DMS53 (cell line): ENCODE measurements around the gene BLTP1.

Experiments used
- DNase-seq: peaks from one replicate; lab custom pipeline; 2025; lab: John Stamatoyannopoulos, UW

BLTP1 gene

GRCh38 chr4:122151982-122152710, at the start of gene BLTP1:
BLTP1 (plus strand) TSS chr4:122152331; CDS start chr4:122170648, 18,317 bp downstream.
- peak; percentile 83 for DNase-seq

DNA sequence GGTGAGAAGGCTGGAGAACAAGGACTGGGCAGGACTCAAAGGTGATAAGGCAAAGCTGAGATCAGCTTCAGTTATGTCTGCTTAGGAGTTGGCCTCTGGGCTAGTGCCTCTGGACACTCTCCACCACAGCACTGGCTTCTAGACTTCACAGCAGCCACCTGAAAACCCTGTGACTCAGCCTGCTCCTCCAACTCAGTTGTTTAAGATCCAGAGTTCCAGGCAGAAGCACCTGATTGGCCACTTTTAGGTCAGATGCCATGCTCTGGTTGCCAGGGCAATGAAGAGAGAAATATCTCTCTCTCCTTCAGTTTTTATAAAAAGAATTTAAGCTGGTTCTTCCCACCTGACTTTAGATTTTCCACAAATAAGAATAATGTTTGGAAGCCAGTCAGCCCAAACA, 47.9 kb upstream of the BLTP1 start:
- peak; percentile 6 for DNase-seq

DNA sequence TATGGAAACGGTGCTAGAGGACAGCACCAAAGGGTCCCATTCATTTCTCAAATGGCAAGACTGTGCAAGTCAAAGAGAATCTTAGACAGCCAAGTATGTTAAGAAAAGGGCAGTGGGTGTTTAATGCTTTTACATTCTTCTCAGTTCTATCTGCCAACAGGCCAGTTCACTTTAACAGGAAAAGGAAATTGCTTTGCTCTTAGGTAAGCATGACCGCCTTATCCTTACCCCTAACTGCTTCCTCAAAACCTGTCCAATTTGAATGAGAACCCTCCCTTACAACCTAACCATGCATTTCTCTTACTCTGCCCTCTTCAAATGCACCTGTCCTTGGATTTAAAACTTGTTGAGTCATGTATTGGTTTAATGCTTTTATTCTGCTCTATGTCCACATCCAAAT, 44.5 kb upstream of the BLTP1 start:
- DNase-seq, result peak; percentile 12

- peak; percentile 63 for DNase-seq
These were observed 41.8 kb upstream of the BLTP1 start for GRCh38 chr4:122110304-122110703.

- no peak for DNase-seq
These were observed 34.4 kb upstream of the BLTP1 start for GRCh38 chr4:122117743-122118142.

DNA sequence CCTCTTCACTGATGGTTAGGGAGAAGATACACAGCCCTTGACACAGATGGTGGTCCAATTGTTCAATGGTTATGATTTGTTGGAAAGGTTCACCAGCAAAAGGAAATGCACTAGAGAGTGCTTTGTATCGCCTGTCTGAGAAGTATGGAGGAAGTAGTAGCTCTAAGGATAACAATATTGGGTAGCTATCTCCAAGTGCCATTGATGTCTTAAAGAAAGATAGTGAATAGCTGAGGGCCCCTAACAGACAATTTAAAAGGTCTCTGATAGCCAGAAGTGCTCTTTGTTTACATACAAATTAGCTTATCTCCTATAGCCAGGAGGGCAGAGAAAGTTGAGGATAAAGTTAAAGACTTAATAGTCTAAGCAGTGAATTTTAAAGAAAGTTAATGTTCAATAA, 33.9 kb upstream of the BLTP1 start:
- no peak for DNase-seq

- no peak for DNase-seq
These were observed 32.4 kb upstream of the BLTP1 start for GRCh38 chr4:122119739-122120138.

- DNase-seq, result no peak
These were observed 30.5 kb upstream of the BLTP1 start for GRCh38 chr4:122121593-122121992.

DNA sequence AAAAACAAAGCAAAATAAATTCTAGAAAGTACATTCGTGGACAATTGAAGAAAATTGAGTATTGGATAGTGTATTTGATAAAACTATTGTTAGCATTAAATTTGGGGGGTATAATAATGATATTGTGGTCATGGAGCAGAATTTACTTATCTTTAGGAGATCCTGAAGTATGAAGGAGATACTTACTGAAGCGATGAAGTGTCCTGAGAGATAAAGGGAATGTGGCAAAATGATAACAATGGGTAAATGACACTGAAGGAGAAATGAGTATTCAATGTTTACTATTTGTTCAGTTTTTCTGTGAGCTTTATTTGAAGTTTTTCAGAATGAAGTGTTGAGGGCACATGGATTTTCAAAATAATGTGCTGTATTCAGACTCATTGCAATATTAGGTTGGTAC, 30.0 kb upstream of the BLTP1 start:
- no peak for DNase-seq

DNA sequence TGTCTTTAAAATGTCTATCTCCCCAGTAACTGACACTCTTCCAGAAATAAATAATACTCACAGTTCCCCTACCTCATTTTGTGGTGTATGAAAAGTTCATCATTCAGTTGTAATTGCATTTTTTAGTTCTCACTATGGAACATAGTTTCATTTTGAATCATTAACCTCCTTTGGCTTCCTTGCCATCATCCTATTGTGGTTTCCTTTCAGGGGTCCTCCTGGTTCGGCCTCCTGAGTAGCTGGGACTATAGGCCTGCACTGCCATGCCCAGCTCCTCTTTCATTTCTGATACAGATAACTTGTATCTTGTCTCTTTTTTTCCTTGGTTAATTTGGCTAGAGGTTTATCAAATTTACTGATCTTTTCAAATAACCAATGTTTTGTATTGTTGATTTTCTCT, 23.1 kb upstream of the BLTP1 start:
- no peak for DNase-seq

- DNase-seq, result no peak
These were observed 20.5 kb upstream of the BLTP1 start for GRCh38 chr4:122131562-122132157.

DNA sequence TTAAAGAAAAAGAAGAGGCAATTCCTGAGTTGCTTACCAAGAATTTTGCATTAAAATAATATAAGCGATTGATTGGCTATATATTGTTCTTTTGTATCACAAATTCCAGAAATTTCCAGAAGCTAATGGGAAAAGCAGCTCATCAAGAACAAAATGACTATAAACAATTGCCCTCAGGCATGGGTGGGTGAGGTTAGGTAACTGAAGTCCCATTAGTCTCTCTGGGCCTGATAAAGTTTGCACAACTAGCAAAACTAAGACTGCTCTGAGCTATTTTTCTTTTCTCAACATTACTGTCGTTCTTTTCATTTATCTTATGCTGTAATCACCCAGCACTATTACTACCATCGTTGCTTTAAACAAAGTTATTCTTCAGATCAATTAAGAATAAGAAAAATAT, 19.2 kb upstream of the BLTP1 start:
- no peak for DNase-seq

GRCh38 chr4:122139139-122139538, 13.0 kb upstream of the BLTP1 start:
- DNase-seq, result no peak

DNA sequence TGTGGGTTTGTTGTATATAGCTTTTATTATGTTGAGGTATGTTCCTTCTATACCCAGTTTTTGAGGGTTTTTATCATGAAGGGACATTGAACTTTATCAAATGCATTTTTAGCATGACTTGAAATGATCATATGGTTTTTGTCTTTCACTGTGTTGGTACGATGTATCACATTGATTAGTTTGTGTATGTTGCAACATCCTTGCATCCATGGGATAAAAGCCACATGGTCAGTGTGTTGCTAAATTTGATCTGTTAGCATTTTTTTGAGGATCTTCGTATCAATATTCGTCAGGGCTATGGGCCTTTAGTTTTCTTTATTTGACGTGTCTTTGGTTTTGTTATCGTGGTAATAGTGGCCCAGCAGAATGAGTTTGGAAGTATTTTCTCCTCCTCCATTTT, 11.3 kb upstream of the BLTP1 start:
- DNase-seq, result no peak

GRCh38 chr4:122142687-122143086, 9.4 kb upstream of the BLTP1 start:
- DNase-seq, result no peak

GRCh38 chr4:122146652-122147051, 5.5 kb upstream of the BLTP1 start:
- DNase-seq, result no peak

DNA sequence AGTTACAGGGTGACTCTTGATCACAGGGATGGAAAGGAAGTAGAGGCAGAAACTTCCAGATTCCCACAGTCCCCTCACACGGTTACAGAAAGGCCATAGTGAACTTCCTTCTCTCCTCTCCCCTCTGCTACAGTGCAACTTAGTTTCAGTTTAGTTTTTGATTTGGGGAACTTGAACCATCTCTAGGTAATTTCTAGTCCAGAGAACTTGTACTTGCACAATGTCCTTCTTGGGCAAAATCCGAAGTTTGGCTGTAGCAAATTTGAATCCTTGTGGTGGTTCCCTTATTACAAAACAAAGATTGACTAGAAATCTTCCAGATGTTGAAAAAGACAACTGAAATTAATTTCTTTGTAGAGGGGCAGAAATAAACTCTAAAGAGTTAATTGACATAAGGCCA, 1.2 kb upstream of the BLTP1 start:
- DNase-seq, result no peak

GRCh38 chr4:122152711-122153226, 638 bp downstream of the BLTP1 start:
- peak; percentile 70 for DNase-seq

GRCh38 chr4:122156819-122157218, 4.7 kb downstream of the BLTP1 start:
- no peak for DNase-seq

DNA sequence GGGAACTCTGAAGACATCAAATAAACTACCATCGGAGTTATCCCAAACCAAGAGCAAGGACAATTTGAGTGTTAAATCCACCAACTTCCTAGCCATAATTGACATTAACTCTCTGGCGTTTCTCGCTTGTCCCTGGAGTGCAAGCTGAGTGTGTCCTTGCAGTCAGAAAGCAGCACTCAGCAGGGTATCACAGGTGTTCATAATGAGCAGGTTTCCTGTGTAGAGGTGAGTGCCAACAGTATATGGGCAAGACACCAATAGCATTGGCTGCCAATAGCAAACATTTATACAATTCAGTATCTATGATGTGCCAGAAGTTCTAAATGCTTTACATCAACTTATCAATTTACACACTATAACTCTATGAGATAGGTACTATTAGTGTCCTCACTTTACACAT, 11.2 kb downstream of the BLTP1 start:
- DNase-seq, result no peak

GRCh38 chr4:122163767-122164166, 11.6 kb downstream of the BLTP1 start:
- DNase-seq, result no peak

- DNase-seq, result no peak
These were observed 15.2 kb downstream of the BLTP1 start for GRCh38 chr4:122167369-122167768.

DNA sequence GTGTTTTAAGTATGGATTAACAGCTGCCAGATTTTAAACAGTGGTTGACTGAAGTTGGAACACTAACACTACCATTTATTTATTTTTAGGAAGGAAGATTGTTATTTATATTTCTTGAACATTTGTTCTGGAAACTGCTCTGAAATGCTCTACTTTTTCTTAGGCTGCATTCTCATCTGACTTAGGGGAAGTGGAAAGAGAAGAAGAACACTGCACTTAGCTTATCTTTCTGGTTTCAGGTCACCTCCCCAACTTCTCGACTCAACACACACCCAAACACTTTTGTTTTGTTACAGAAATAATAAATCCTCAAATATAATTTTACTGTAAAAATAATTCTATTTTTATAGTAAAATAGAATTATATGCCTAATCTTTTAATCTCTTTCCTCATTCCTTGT, 18.6 kb downstream of the BLTP1 start:
- DNase-seq, result no peak

GRCh38 chr4:122171323-122171722, 19.2 kb downstream of the BLTP1 start:
- no peak for DNase-seq
